ENCODE data around the gene UHRF2. TPM values are rescaled to one million over a fixed set of nuclear protein-coding genes. Genes with fewer than 3 reads are reported as not detected.

The UHRF2 gene
- total and polyA plus RNA-seq, 9 of the 15 experiments (the other 6 are each of a cell fraction or from before 2014, with no cell fraction given) = 5.6 to 39.0 (median 20.1) TPM

- FAIRE-seq = no peak
- peaks cover 0 to 5% of the 10 kb centered on the region in 2 experiments; a peak in 3 of 5 replicates for H3K4me1 ChIP-seq (replicated peaks in 1 of 2; ENCODE audit: control insufficient read depth in 2 of 2, insufficient read depth in 2 of 2, low read length in 2 of 2)
Observed at GRCh38 chr9:6428940-6429889, 16.2 kb downstream of the UHRF2 start.

GRCh38 chr9:6431038-6431437 lies 18.0 kb downstream of the UHRF2 start:
- BruUV-seq (replicated peaks) = no TSS peak
- Histone ChIP-seq H2AFZ (ENCODE audit: low read depth, low read length) (no peak overlapping the region), H3K9me1 (ENCODE audit: control insufficient read depth, insufficient read depth, low read length) (no peaks in the 10 kb centered on the region), H3K36me3 (ENCODE audit: control insufficient read depth, insufficient read depth, low read length) (peaks cover 17% of the 10 kb centered on the region; the same call in 1 of the 3 replicates), H3K4me1 (replicated peaks in 1 of 2; ENCODE audit: control insufficient read depth in 2 of 2, insufficient read depth in 2 of 2, low read length in 2 of 2) (peaks cover 0 to 5% of the 10 kb centered on the region in 2 experiments; a peak in 3 of 5 replicates), H3K9ac (ENCODE audit: insufficient read depth in 1 of 2, low read depth in 2 of 2, low read length in 2 of 2) (no peak overlapping the region), H3K27me3 (ENCODE audit: control insufficient read depth in 2 of 2, insufficient read depth in 2 of 2, low read length in 2 of 2) (no peaks in the 10 kb centered on the region), H4K20me1 (replicated peaks; ENCODE audit: control insufficient read depth, insufficient read depth, low read length) (no peaks in the 10 kb centered on the region; the same call in 1 of the 2 replicates), H3K4me2 (ENCODE audit: insufficient read depth, low read length) (no peak overlapping the region), H3K79me2 (ENCODE audit: control insufficient read depth, insufficient read depth, low read length) (peaks cover 67% of the 10 kb centered on the region), H3K27ac (ENCODE audit: extremely low read depth, low read depth, low read length) (no peak overlapping the region), H3K9me3 (replicated peaks; ENCODE audit: control insufficient read depth, insufficient read depth, low read depth, low read length) (no peaks in the 10 kb centered on the region), H3K4me3 (no peak overlapping the region)
- ATAC-seq (no peak), FAIRE-seq (no peak), DNase-seq (ENCODE audit: extremely low read depth in 1 of 4, low spot score in 3 of 4) (no peak)
- in situ Hi-C loops (cut with MboI) (no loop called here), intact Hi-C loops (cut with micrococcal nuclease) (no loop called here)
- ChIA-PET CTCF (ENCODE audit: low intra/inter-chr PET ratio) (no interaction called here), POLR2A (interaction anchor here (1.3 to 1.8 kb wide), 2 partner anchors 9 to 17 kb away, joined by 4 to 11 read pairs; partner anchors contain the start of gene UHRF2)
- no peak for TF ChIP-seq MYNN (IDR thresholded peaks at IDR 0.05)
- TF ChIP-seq MYNN (CRISPR knock-in tag; IDR thresholded peaks at IDR 0.05) = no peak
- no peak for TF ChIP-seq NFIX (CRISPR knock-in tag; IDR thresholded peaks at IDR 0.05; ENCODE audit: low read depth)
- no peak for TF ChIP-seq SRSF1 (IDR thresholded peaks at IDR 0.05; ENCODE audit: low read depth, low read length)
- TF ChIP-seq TAF9B (IDR thresholded peaks at IDR 0.05; ENCODE audit: partially characterized antibody) = no peak
- no peak for TF ChIP-seq POLR2A (conservative IDR thresholded peaks at IDR 0.05)
- TF ChIP-seq CCNT2 (IDR thresholded peaks at IDR 0.05; ENCODE audit: borderline replicate concordance, extremely low read depth, insufficient read length, low read depth, low read length) = no peak
- no peak for TF ChIP-seq SOX6 (IDR thresholded peaks at IDR 0.05)
- no peak for TF ChIP-seq RB1 (IDR thresholded peaks at IDR 0.05; ENCODE audit: low read depth)

More at GRCh38 chr9:6428940-6429889, 16.2 kb downstream of the UHRF2 start:
- intact Hi-C loops (cut with micrococcal nuclease) = no loop called here
- CTCF ChIA-PET (ENCODE audit: low intra/inter-chr PET ratio) = no interaction called here
- Histone ChIP-seq H3K79me2 (ENCODE audit: control insufficient read depth, insufficient read depth, low read length) (peaks cover 77% of the 10 kb centered on the region), H4K20me1 (replicated peaks; ENCODE audit: control insufficient read depth, insufficient read depth, low read length) (no peaks in the 10 kb centered on the region; the same call in 1 of the 2 replicates), H3K4me3 (no peak overlapping the region), H3K9ac (ENCODE audit: insufficient read depth in 1 of 2, low read depth in 2 of 2, low read length in 2 of 2) (no peak overlapping the region), H3K9me3 (replicated peaks; ENCODE audit: control insufficient read depth, insufficient read depth, low read depth, low read length) (no peaks in the 10 kb centered on the region), H2AFZ (ENCODE audit: low read depth, low read length) (no peak overlapping the region), H3K27me3 (ENCODE audit: control insufficient read depth in 2 of 2, insufficient read depth in 2 of 2, low read length in 2 of 2) (no peaks in the 10 kb centered on the region), H3K27ac (ENCODE audit: extremely low read depth, low read depth, low read length) (no peak overlapping the region), H3K4me2 (ENCODE audit: insufficient read depth, low read length) (no peak overlapping the region), H3K9me1 (ENCODE audit: control insufficient read depth, insufficient read depth, low read length) (no peaks in the 10 kb centered on the region), H3K36me3 (ENCODE audit: control insufficient read depth, insufficient read depth, low read length) (peaks cover 19% of the 10 kb centered on the region; the same call in 1 of the 3 replicates)
- DNase-seq (ENCODE audit: extremely low read depth in 1 of 4, low spot score in 3 of 4) (no peak), ATAC-seq (peak; percentile 68)
- BruUV-seq (replicated peaks) = no TSS peak
- 83% methylated on average over 11 of the region's 11 CpGs for WGBS (ENCODE audit: insufficient coverage, low coverage, missing lambda C conversion rate)
- in situ Hi-C loops (cut with MboI) = no loop called here
- POLR2A ChIA-PET = interaction anchor here (0.7 to 1.8 kb wide), 2 partner anchors 15 kb away, joined by 3 to 11 read pairs; partner anchors contain the start of gene UHRF2
- no peak for TF ChIP-seq TAF9B (IDR thresholded peaks at IDR 0.05; ENCODE audit: partially characterized antibody)
- peak; percentile 50 for TF ChIP-seq NFE2 (IDR thresholded peaks at IDR 0.05; ENCODE audit: low read depth)
